GM21515 (cell line): ENCODE measurements around the gene CELA2B.
"Not testable (repeated sequence)": the region's sequence is repeated elsewhere in the genome, so short reads cannot be mapped to it uniquely, and the experiment has no call there.

ENCODE experiments used
- ATAC-seq: cut with Tn5 transposase; IDR thresholded peaks from one replicate; pipeline ENCODE4 v1.9.1; 2021; ENCODE audit not compliant: unreplicated experiment

The CELA2B gene

GRCh38 chr1:15492596-15492995 is 16.7 kb downstream of the CELA2B start:
- ATAC-seq, result no peak

GRCh38 chr1:15493869-15494390 is 18.0 kb downstream of the CELA2B start:
- no peak for ATAC-seq

GRCh38 chr1:15500184-15501178 is 24.6 kb downstream of the CELA2B start:
- ATAC-seq, result no peak

GRCh38 chr1:15501208-15502032 is 25.5 kb downstream of the CELA2B start:
- no peak for ATAC-seq

- no peak for ATAC-seq
Observed at GRCh38 chr1:15504436-15504835, 28.5 kb downstream of the CELA2B start.

GRCh38 chr1:15506831-15507230 is 30.9 kb downstream of the CELA2B start:
- ATAC-seq, result no peak

GRCh38 chr1:15507278-15507677 is 31.4 kb downstream of the CELA2B start:
- no peak for ATAC-seq

- no peak for ATAC-seq
Observed at GRCh38 chr1:15508700-15509487, 33.0 kb downstream of the CELA2B start.

- no peak for ATAC-seq
Observed at GRCh38 chr1:15509586-15509985, 33.7 kb downstream of the CELA2B start.

GRCh38 chr1:15510611-15511405 is 34.9 kb downstream of the CELA2B start:
- no peak for ATAC-seq

GRCh38 chr1:15513192-15513591 is 37.3 kb downstream of the CELA2B start:
- no peak for ATAC-seq

GRCh38 chr1:15513919-15514318 is 38.0 kb downstream of the CELA2B start:
- ATAC-seq, result no peak

- not testable (repeated sequence) for ATAC-seq
Observed at GRCh38 chr1:15514557-15514956, 38.7 kb downstream of the CELA2B start.

GRCh38 chr1:15515022-15515663 is 39.2 kb downstream of the CELA2B start:
- no peak for ATAC-seq

GRCh38 chr1:15519625-15520024 is 43.7 kb downstream of the CELA2B start:
- ATAC-seq, result no peak

- ATAC-seq, result not testable (repeated sequence)
Observed at GRCh38 chr1:15521206-15521906, 45.5 kb downstream of the CELA2B start.

GRCh38 chr1:15522551-15522950 is 46.6 kb downstream of the CELA2B start:
- ATAC-seq, result no peak

GRCh38 chr1:15523104-15524020 is 47.5 kb downstream of the CELA2B start:
- ATAC-seq, result no peak
